Keratinocyte (primary cell): Measurements from ENCODE around the gene DNAJC22.

ENCODE experiments used
- CTCF ChIP-seq, 3 experiments: IDR thresholded peaks in 1 of 3; conservative IDR thresholded peaks in 1 of 3; optimal IDR thresholded peaks in 1 of 3; 2 replicates in 2 of 3; 3 replicates in 1 of 3; pipeline versions ENCODE3 to v1.5.1; 2011; ENCODE audit warnings: low read length in 3 of 3, mild to moderate bottlenecking in 3 of 3, moderate library complexity in 2 of 3, control low read depth in 1 of 3, inconsistent platforms in 1 of 3; ENCODE audit not compliant: insufficient read depth in 2 of 3; ENCODE audit errors: extremely low read depth in 1 of 3
- EZH2 ChIP-seq: IDR thresholded peaks from one replicate; pipeline ENCODE4 v1.6.1; 2012; ENCODE audit warnings: inconsistent platforms, mild to moderate bottlenecking, low read length, moderate library complexity

GRCh38 chr12:49334681-49335080, 12.0 kb upstream of the DNAJC22 start:
- TF ChIP-seq CTCF (optimal IDR thresholded peaks at IDR 0.05 in 1 of 3, IDR thresholded peaks at IDR 0.05 in 1 of 3, conservative IDR thresholded peaks at IDR 0.05 in 1 of 3; ENCODE audit: extremely low read depth in 1 of 3, insufficient read depth in 2 of 3, low read length in 3 of 3) (no peak), EZH2 (no peak)
